Frontal cortex (tissue), 4 donors: ENCODE results near the gene RINL. TPM values are rescaled to one million over a fixed set of nuclear protein-coding genes. Genes with fewer than 3 reads are reported as not detected.
"Not testable (repeated sequence)": the region's sequence is repeated elsewhere in the genome, so short reads cannot be mapped to it uniquely, and the experiment has no call there.

Experiments
- DNase-seq, 2 donors: peaks; one replicate each; pipeline ENCODE4 v3.0.0; 2012; ENCODE audit warnings: low spot score in 2 of 2
- FAIRE-seq: peaks from 2 replicates; lab custom pipeline; 2012; peaks lifted over from hg19 to GRCh38; lab: Jason Lieb, UNC
- total RNA-seq: library from RNA; depleted of rRNA; stranded (reverse); fragments of >200 nt; gene quantifications from one replicate; pipeline ENCODE4 v1.2.3, GENCODE V29; 2014
- donor health status: control.
- donor health status: control.
- donor health status: control.

The RINL gene
- total RNA-seq, 1 donor from 2014 or later = 5.3 TPM

- FAIRE-seq (no peak), DNase-seq (no peak)
These were observed 38.1 kb downstream of the RINL start for GRCh38 chr19:38839816-38840582.

- no peak for FAIRE-seq
These were observed 38.9 kb downstream of the RINL start for GRCh38 chr19:38838986-38839761.

GRCh38 chr19:38838208-38838985 lies 39.7 kb downstream of the RINL start:
- FAIRE-seq = no peak
- no peak for DNase-seq

More at GRCh38 chr19:38838986-38839761, 38.9 kb downstream of the RINL start:
- no peak for DNase-seq

GRCh38 chr19:38837656-38838121 lies 40.4 kb downstream of the RINL start:
- DNase-seq (no peak), FAIRE-seq (no peak)

GRCh38 chr19:38836983-38837626 lies 41.0 kb downstream of the RINL start:
- DNase-seq (no peak), FAIRE-seq (no peak)

GRCh38 chr19:38836159-38836982 lies 41.7 kb downstream of the RINL start:
- no peak for FAIRE-seq
- DNase-seq = no peak

- DNase-seq = no peak
- FAIRE-seq = no peak
These were observed 43.5 kb downstream of the RINL start for GRCh38 chr19:38834590-38834989.

- FAIRE-seq (no peak), DNase-seq (no peak)
These were observed 44.0 kb downstream of the RINL start for GRCh38 chr19:38834104-38834490.

- no peak for DNase-seq
These were observed 45.0 kb downstream of the RINL start for GRCh38 chr19:38833092-38833425.

GRCh38 chr19:38831142-38831605 lies 46.9 kb downstream of the RINL start:
- no peak for DNase-seq
- FAIRE-seq = no peak

More at GRCh38 chr19:38833092-38833425, 45.0 kb downstream of the RINL start:
- FAIRE-seq = no peak

- no peak for DNase-seq
- no peak for FAIRE-seq
These were observed 47.9 kb downstream of the RINL start for GRCh38 chr19:38830039-38830733.

GRCh38 chr19:38829203-38829602 lies 48.9 kb downstream of the RINL start:
- DNase-seq, FAIRE-seq: not testable (repeated sequence)

- DNase-seq = no peak
- FAIRE-seq = no peak
These were observed 51.1 kb downstream of the RINL start for GRCh38 chr19:38826856-38827551.

- FAIRE-seq, DNase-seq: not testable (repeated sequence)
These were observed 52.1 kb downstream of the RINL start for GRCh38 chr19:38825936-38826335.

GRCh38 chr19:38821230-38821825 lies 56.7 kb downstream of the RINL start:
- not testable (repeated sequence) for FAIRE-seq, DNase-seq

GRCh38 chr19:38819231-38819920 lies 58.7 kb downstream of the RINL start:
- DNase-seq (no peak), FAIRE-seq (no peak)
